Measurements from ENCODE around the gene MADCAM1. TPM values are rescaled to one million over a fixed set of nuclear protein-coding genes. Genes with fewer than 3 reads are reported as not detected.

MADCAM1 gene
- total and polyA plus RNA-seq, 2 donors (not counting 1 experiment from before 2014, with no cell fraction given), result 0.70 to 2.5 TPM

GRCh38 chr19:458091-459042 is 37.9 kb upstream of the MADCAM1 start:
- no peak overlapping the region for H3K4me3 ChIP-seq (ENCODE audit: control extremely low read depth in 1 of 5, extremely low read depth in 1 of 5, insufficient read depth in 1 of 5, low read depth in 2 of 5, low read length in 4 of 5)
- WGBS (ENCODE audit: insufficient coverage), result 96% methylated on average over 83 of the region's 89 CpGs
- no peak overlapping the region for H3K9ac ChIP-seq (ENCODE audit: low read length)
- ChIA-PET CTCF (no interaction called here), POLR2A (no interaction called here)
- ATAC-seq (ENCODE audit: low read depth) (no peak), DNase-seq (no peak)
- H3K4me1 ChIP-seq (ENCODE audit: control insufficient read depth in 2 of 2, insufficient read depth in 2 of 2, low read length in 2 of 2), result peaks cover 13 to 16% of the 10 kb centered on the region in 2 donors
- no peaks in the 10 kb centered on the region for H3K79me2 ChIP-seq (ENCODE audit: control insufficient read depth, insufficient read depth, low read length)
- H2AFZ ChIP-seq (ENCODE audit: insufficient read depth, low read depth, low read length, poor library complexity, severe bottlenecking), result no peak overlapping the region
- peaks cover 0 to 27% (median 0%) of the 10 kb centered on the region in 3 donors for H3K9me3 ChIP-seq (ENCODE audit: control extremely low read depth in 1 of 3, control insufficient read depth in 2 of 3, insufficient read depth in 1 of 3, low read length in 2 of 3)
- no peak overlapping the region for H3K27ac ChIP-seq (ENCODE audit: low read length in 2 of 2)
- intact Hi-C loops (cut with micrococcal nuclease), result no loop called here
- no peaks in the 10 kb centered on the region for H3K36me3 ChIP-seq (replicated peaks in 1 of 2; ENCODE audit: control extremely low read depth in 1 of 2, control insufficient read depth in 1 of 2, extremely low read depth in 1 of 2, insufficient read depth in 2 of 2, low read length in 1 of 2)
- no peak overlapping the region for H3K4me2 ChIP-seq (replicated peaks; ENCODE audit: low read depth, low read length, poor library complexity, severe bottlenecking)
- Mint-ChIP-seq H3K4me1 (peaks cover 8% of the 10 kb centered on the region), H3K4me3 (no peak overlapping the region), H3K27ac (no peak overlapping the region), H3K9me3 (ENCODE audit: insufficient read depth) (no peaks in the 10 kb centered on the region), H3K27me3 (peaks cover 10% of the 10 kb centered on the region)
- no peak for TF ChIP-seq EZH2 (IDR thresholded peaks at IDR 0.05; ENCODE audit: borderline replicate concordance, insufficient read depth, low read depth, low read length, poor library complexity, severe bottlenecking)
- no peak for TF ChIP-seq CTCF (IDR thresholded peaks at IDR 0.05)
- peaks cover 0 to 37% (median 7%) of the 10 kb centered on the region in 4 experiments for H3K27me3 ChIP-seq (replicated peaks in 1 of 4; ENCODE audit: control extremely low read depth in 1 of 4, control insufficient read depth in 3 of 4, insufficient read depth in 4 of 4, low read length in 3 of 4)
- no peaks in the 10 kb centered on the region for H4K20me1 ChIP-seq (ENCODE audit: control insufficient read depth, insufficient read depth, low read length, poor library complexity, severe bottlenecking)

Measured in B cell (primary cell).